GM12878 (cell line): Measurements from ENCODE around the gene DES. TPM values are rescaled to one million over a fixed set of nuclear protein-coding genes. Genes with fewer than 3 reads are reported as not detected.

Experiments
- ATAC-seq: fragments of 200-7000 bp; cut with Tn5 transposase; 3 replicates; pipeline ENCODE4 v1.9.1; 2020; ENCODE audit warnings: mild to moderate bottlenecking, moderate library complexity
- BruUV-seq: library from RNA; stranded (reverse); fragments of 400-500 nt; replicated peaks from 2 replicates; lab custom pipeline; 2021; lab: Mats Ljungman, UMichigan
- CTCF ChIA-PET: fragments of 300-600 bp; sonication (Branson Sonifier 250); formaldehyde crosslinking; extraction: SDS; loops from one replicate; lab custom pipeline; 2021; ENCODE audit warnings: inconsistent platforms; lab: Yijun Ruan, JAX
- POLR2A ChIA-PET: fragments of 350-600 bp; formaldehyde crosslinking; extraction: SDS; loops from one replicate; lab custom pipeline; 2021; ENCODE audit warnings: inconsistent platforms; lab: Charles Lee
- RAD21 ChIA-PET: fragments of 300-600 bp; sonication (Branson Sonifier 250); formaldehyde crosslinking; loops from one replicate; lab custom pipeline; 2023; ENCODE audit warnings: antibody characterized with exemption; ENCODE audit not compliant: unreplicated experiment; lab: Charles Lee
- SMC1A ChIA-PET: fragments of 300-600 bp; sonication (Branson Sonifier 250); formaldehyde crosslinking; loops from one replicate; lab custom pipeline; 2023; ENCODE audit not compliant: unreplicated experiment, uncharacterized antibody; lab: Charles Lee
- DNase-seq: peaks from one replicate; pipeline ENCODE4 v3.0.0-alpha.2; 2011; ENCODE audit warnings: low read depth, low spot score
- FAIRE-seq: peaks from 3 replicates; lab custom pipeline; 2011; peaks lifted over from hg19 to GRCh38; lab: Jason Lieb, UNC
- H2AFZ ChIP-seq: 2 replicates; pipeline ENCODE4 v1.6.0; 2011; ENCODE audit warnings: low read depth, low read length, control low read depth; ENCODE audit not compliant: control insufficient read depth
- H3K27ac ChIP-seq: 2 replicates; pipeline ENCODE4 v1.5.1; 2011; ENCODE audit warnings: control low read depth; ENCODE audit not compliant: control insufficient read depth, insufficient read depth
- H3K27me3 ChIP-seq, 2 experiments: replicated peaks in 1 of 2; 2 replicates each; pipeline versions ENCODE4 v1.6.0 to v1.6.1; 2011; ENCODE audit warnings: low read length in 1 of 2; ENCODE audit not compliant: control insufficient read depth in 2 of 2, insufficient read depth in 2 of 2
- H3K36me3 ChIP-seq, 2 experiments: 2 replicates each; pipeline ENCODE4 v1.5.1; 2011; ENCODE audit warnings: low read length in 1 of 2; ENCODE audit not compliant: control insufficient read depth in 2 of 2, insufficient read depth in 2 of 2
- H3K4me1 ChIP-seq: 2 replicates; pipeline ENCODE4 v1.6.1; 2011; ENCODE audit warnings: mild to moderate bottlenecking, low read length, moderate library complexity, mixed read lengths; ENCODE audit not compliant: control insufficient read depth, insufficient read depth
- H3K4me2 ChIP-seq: 2 replicates; pipeline ENCODE4 v1.6.0; 2011; ENCODE audit warnings: control low read depth; ENCODE audit not compliant: control insufficient read depth, insufficient read depth
- H3K4me3 ChIP-seq: fragments of 200-600 bp; sonication (generic); 2 replicates; pipeline ENCODE4 v1.5.1; 2016
- H3K79me2 ChIP-seq: 2 replicates; pipeline ENCODE4 v1.6.0; 2011; ENCODE audit warnings: low read length; ENCODE audit not compliant: control insufficient read depth, insufficient read depth
- H3K9ac ChIP-seq: 2 replicates; pipeline ENCODE4 v1.8.0; 2011; ENCODE audit warnings: low read length, control low read depth, mixed read lengths; ENCODE audit not compliant: control insufficient read depth, insufficient read depth
- H3K9me3 ChIP-seq: replicated peaks from 3 replicates; pipeline ENCODE4 v1.5.1; 2011; ENCODE audit warnings: mild to moderate bottlenecking, low read length; ENCODE audit not compliant: control insufficient read depth, insufficient read depth
- H4K20me1 ChIP-seq: 2 replicates; pipeline ENCODE4 v1.6.0; 2011; ENCODE audit not compliant: control insufficient read depth, insufficient read depth
- BRCA1 ChIP-seq: IDR thresholded peaks from 2 replicates; pipeline ENCODE4 v1.6.1; 2011; ENCODE audit warnings: low read depth, low read length, improper control_type of control experiment
- CBFB ChIP-seq: IDR thresholded peaks from 2 replicates; pipeline ENCODE4 v1.6.1; 2016; ENCODE audit warnings: antibody characterized with exemption, low read depth
- CBX3 ChIP-seq: fragments of 200-600 bp; sonication (generic); IDR thresholded peaks from 2 replicates; pipeline ENCODE4 v1.6.1; 2016; ENCODE audit warnings: low read depth, borderline replicate concordance
- E2F4 ChIP-seq: IDR thresholded peaks from 2 replicates; pipeline ENCODE4 v1.6.1; 2012; ENCODE audit warnings: low read depth, low read length, improper control_type of control experiment
- ESRRA ChIP-seq: IDR thresholded peaks from 2 replicates; pipeline ENCODE4 v1.6.1; 2012; ENCODE audit warnings: mild to moderate bottlenecking, low read length, improper control_type of control experiment
- FOXM1 ChIP-seq: IDR thresholded peaks from 2 replicates; pipeline ENCODE4 v1.6.1; 2012; ENCODE audit warnings: low read depth, mild to moderate bottlenecking, inconsistent platforms, low read length, moderate library complexity
- HDGF ChIP-seq: fragments of 450-650 bp; IDR thresholded peaks from 2 replicates; pipeline ENCODE4 v1.6.1; 2016; ENCODE audit warnings: antibody characterized with exemption
- IRF5 ChIP-seq: fragments of 450-650 bp; IDR thresholded peaks from 2 replicates; pipeline ENCODE4 v1.6.1; 2017; ENCODE audit warnings: borderline replicate concordance
- MTA3 ChIP-seq: IDR thresholded peaks from 2 replicates; pipeline ENCODE4 v1.6.1; 2012; ENCODE audit warnings: low read length, inconsistent platforms, borderline replicate concordance
- MXI1 ChIP-seq: fragments of 150-350 bp; IDR thresholded peaks from 2 replicates; pipeline ENCODE4 v1.6.1; 2011; ENCODE audit warnings: low read depth, mild to moderate bottlenecking, inconsistent platforms, low read length, improper control_type of control experiment
- NR2C2 ChIP-seq: IDR thresholded peaks from 2 replicates; pipeline ENCODE4 v1.6.1; 2011; ENCODE audit warnings: borderline replicate concordance, low read depth; ENCODE audit not compliant: control insufficient read depth, insufficient read length
- POLR2A ChIP-seq: IDR thresholded peaks from 2 replicates; pipeline ENCODE4 v1.6.1; 2011; ENCODE audit warnings: low read depth, mild to moderate bottlenecking, low read length
- RELA ChIP-seq: fragments of 450-650 bp; IDR thresholded peaks from 2 replicates; pipeline ENCODE4 v1.8.0; 2014; ENCODE audit warnings: borderline replicate concordance; ENCODE audit not compliant: partially characterized antibody
- WGBS: methylation state at CpG from one replicate; pipeline ENCODE4 v1.1.6; 2016; ENCODE audit warnings: low lambda C conversion rate; ENCODE audit not compliant: insufficient replicate concordance, insufficient coverage; ENCODE audit errors: missing lambda C conversion rate; 5-methylcytosine and 5-hydroxymethylcytosine counted together
- in situ Hi-C: fragments of 300-500 bp; cut with MboI; formaldehyde crosslinking; loops from 9 replicates; pipeline ENCODE4 v1.14.3; 2018; ENCODE audit warnings: mixed read lengths
- intact Hi-C: fragments of 100-400 bp; cut with micrococcal nuclease; formaldehyde crosslinking; loops from one replicate; pipeline ENCODE4 v1.14.2; 2022; ENCODE audit not compliant: unreplicated experiment
- polyA plus RNA-seq, 11 experiments: library from polyadenylated mRNA; depleted of rRNA in 4 of 11; unstranded in 6 of 11; stranded (reverse) in 5 of 11; fragments of >200 nt; fragmentation: Nextera tagmentation in 4 of 11; fragmentation: Illumina TruSeq in 1 of 11; extraction: Ambion mirVana in 4 of 11; extraction: Trizol in 1 of 11; gene quantifications; 1 replicate in 1 of 11; 2 replicates in 10 of 11; pipeline versions ENCODE4 v1.2.1 to v1.2.3, GENCODE V29; 2011 to 2016; ENCODE audit warnings: inconsistent platforms in 2 of 11, missing spikeins in 2 of 11, low read depth in 1 of 11
- total RNA-seq, 4 experiments: library from RNA; depleted of rRNA in 3 of 4; stranded (reverse); fragments of >200 nt in 3 of 4; fragmentation: Illumina TruSeq in 1 of 4; extraction: Trizol in 1 of 4; gene quantifications; 2 replicates each; pipeline versions ENCODE4 v1.2.1 to v1.2.3, GENCODE V29; 2013 to 2021

Gene DES
- total and polyA plus RNA-seq, 10 of the 15 experiments (the other 5 are each of a cell fraction or from before 2014, with no cell fraction given), result 0.80 TPM; not detected in 9

- ATAC-seq, result no peak
- Histone ChIP-seq H3K27me3 (no peaks in the 10 kb centered on the region; a peak in 1 of 4 replicates), H3K4me3 (no peak overlapping the region), H3K27ac (no peak overlapping the region), H4K20me1 (no peaks in the 10 kb centered on the region), H3K36me3 (no peaks in the 10 kb centered on the region), H2AFZ (no peak overlapping the region), H3K4me1 (no peaks in the 10 kb centered on the region), H3K79me2 (no peaks in the 10 kb centered on the region), H3K9me3 (no peaks in the 10 kb centered on the region), H3K9ac (no peak overlapping the region), H3K4me2 (no peak overlapping the region)
- no peak for DNase-seq
- RAD21 ChIA-PET, result no interaction called here
- in situ Hi-C loops, result no loop called here
- POLR2A ChIA-PET, result no interaction called here
- intact Hi-C loops, result loop anchor here (10.0 kb wide), 1 partner anchor 163 kb away; no protein-coding TSS in a partner anchor
- CTCF ChIA-PET, result interaction anchor here (0.9 to 2.2 kb wide), 4 partner anchors 12 to 58 kb away, joined by 3 to 11 read pairs (median 5); no protein-coding TSS in a partner anchor
- 23% methylated on average over 19 of the region's 22 CpGs for WGBS
- no TSS peak for BruUV-seq
- no peak for FAIRE-seq
- SMC1A ChIA-PET, result interaction anchor here (0.9 kb wide), 1 partner anchor 171 kb away, joined by 3 read pairs; no protein-coding TSS in a partner anchor
- TF ChIP-seq MTA3 (no peak), ESRRA (no peak), FOXM1 (no peak)
Measured at GRCh38 chr2:219471476-219472371, 53.5 kb downstream of the DES start.

GRCh38 chr2:219472629-219473187 lies 54.5 kb downstream of the DES start:
- no TSS peak for BruUV-seq
- Histone ChIP-seq H3K4me1 (no peaks in the 10 kb centered on the region), H4K20me1 (no peaks in the 10 kb centered on the region), H3K4me3 (no peak overlapping the region), H2AFZ (no peak overlapping the region), H3K27me3 (no peaks in the 10 kb centered on the region; a peak in 1 of 4 replicates), H3K27ac (no peak overlapping the region), H3K9ac (no peak overlapping the region), H3K36me3 (no peaks in the 10 kb centered on the region), H3K9me3 (no peaks in the 10 kb centered on the region), H3K79me2 (no peaks in the 10 kb centered on the region), H3K4me2 (no peak overlapping the region)
- WGBS, result 38% methylated on average over 12 of the region's 12 CpGs
- ChIA-PET CTCF (interaction anchor here (1.2 to 2.3 kb wide), 4 partner anchors 13 to 58 kb away, joined by 5 to 11 read pairs (median 7); a partner anchor contains a TSS), RAD21 (interaction anchor here (1.6 kb wide), 1 partner anchor 57 kb away, joined by 5 read pairs; no protein-coding TSS in a partner anchor), SMC1A (no interaction called here), POLR2A (interaction anchor here (0.6 kb wide), 1 partner anchor 85 kb away, joined by 3 read pairs; the partner anchor contains the start of gene DNPEP)
- in situ Hi-C loops (no loop called here), intact Hi-C loops (loop anchor here (10.0 kb wide), 1 partner anchor 162 kb away; no protein-coding TSS in a partner anchor)
- FAIRE-seq, result no peak
- DNase-seq, result no peak
- no peak for ATAC-seq
- TF ChIP-seq POLR2A (no peak), CBFB (no peak), RELA (no peak), HDGF (no peak), MXI1 (no peak), E2F4 (no peak), NR2C2 (no peak), CBX3 (no peak), BRCA1 (no peak), IRF5 (no peak)
